HG02981 (cell line): ENCODE data around the gene TMEM120B.
"Not testable (repeated sequence)": the region's sequence is repeated elsewhere in the genome, so short reads cannot be mapped to it uniquely, and the experiment has no call there.

Source experiments
- ATAC-seq: cut with Tn5 transposase; IDR thresholded peaks from one replicate; pipeline ENCODE4 v1.9.1; 2021; ENCODE audit warnings: mild to moderate bottlenecking, moderate library complexity; ENCODE audit not compliant: unreplicated experiment

TMEM120B gene

DNA sequence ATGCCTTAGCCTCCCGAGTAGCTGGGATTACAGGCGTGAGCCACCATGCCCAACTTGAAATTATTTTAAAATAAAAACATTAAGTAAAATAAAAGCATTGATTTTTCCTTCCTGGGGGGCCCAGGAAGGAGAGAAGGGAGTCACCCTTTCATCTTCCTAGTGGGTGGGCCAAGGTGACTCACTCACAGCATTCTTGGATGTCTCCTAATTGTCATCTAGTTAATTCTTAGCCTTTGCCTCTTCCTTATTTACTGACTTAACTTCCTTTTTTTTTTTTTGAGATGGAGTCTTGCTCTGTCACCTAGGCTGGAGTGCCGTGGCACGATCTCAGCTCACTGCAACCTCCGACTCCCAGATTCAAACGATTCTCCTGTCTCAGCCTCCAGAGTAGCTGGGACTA is 29.2 kb downstream of the TMEM120B start:
- ATAC-seq = no peak

DNA sequence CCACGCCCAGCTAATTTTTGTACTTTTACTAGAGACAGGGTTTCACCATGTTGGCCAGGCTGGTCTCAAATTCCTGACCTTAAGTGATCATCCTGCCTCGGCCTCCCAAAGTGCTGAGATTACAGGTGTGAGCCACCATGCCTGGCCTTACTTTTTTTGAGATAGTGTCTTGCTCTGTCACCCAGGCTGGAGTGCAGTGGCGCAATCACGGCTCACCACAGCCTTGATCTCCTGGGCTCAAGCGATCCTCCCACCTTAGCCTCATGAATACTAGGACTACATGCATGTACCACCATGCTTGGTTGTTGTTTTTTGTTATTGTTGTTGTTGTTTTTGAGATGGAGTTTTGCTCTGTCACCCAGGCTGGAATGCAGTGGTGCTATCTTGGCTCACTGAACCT is 33.0 kb downstream of the TMEM120B start:
- not testable (repeated sequence) for ATAC-seq

GRCh38 chr12:121748218-121748570 is 35.6 kb downstream of the TMEM120B start:
- ATAC-seq = no peak

- no peak for ATAC-seq
Observed at GRCh38 chr12:121748571-121749265, 36.2 kb downstream of the TMEM120B start.

DNA sequence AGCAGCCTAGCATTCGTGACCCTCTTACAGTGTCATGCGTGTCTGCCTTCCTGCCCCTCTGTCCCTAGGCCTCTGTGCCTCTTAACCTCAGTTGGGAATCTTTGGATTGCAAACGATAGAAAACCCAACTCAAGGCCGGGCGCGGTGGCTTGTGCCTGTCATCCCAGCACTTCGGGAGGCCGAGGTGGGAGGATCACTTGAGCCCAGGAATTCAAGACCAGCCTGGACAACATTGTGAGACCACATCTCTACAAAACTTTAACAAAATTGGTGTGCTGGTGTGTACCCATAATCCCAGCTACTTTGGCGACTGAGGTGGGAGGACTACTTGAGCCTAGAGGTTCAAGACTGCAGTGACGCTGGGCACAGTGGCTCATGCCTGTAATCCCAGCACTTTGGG is 36.7 kb downstream of the TMEM120B start:
- ATAC-seq = no peak

DNA sequence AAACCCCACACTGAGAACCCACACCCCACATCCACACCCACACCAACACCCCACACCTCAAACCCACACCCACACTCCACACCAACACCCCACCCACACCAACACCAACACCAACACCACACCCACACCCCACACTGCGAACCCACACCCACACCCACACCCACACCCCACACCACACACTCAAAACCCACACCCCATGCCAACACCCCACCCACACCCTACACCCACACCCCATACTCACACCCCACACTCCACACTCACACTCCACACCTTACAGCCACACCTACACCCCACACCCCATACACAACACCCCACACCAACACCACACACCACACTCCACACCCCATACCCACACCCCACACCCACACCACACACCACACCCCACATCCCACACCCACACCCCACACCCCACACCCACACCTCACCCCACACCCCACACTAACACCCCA is 38.0 kb downstream of the TMEM120B start:
- ATAC-seq = no peak

- ATAC-seq = no peak
Observed at GRCh38 chr12:121751034-121751433, 38.5 kb downstream of the TMEM120B start.

GRCh38 chr12:121751749-121752351 is 39.3 kb downstream of the TMEM120B start:
- no peak for ATAC-seq

GRCh38 chr12:121753844-121754264 is 41.3 kb downstream of the TMEM120B start:
- no peak for ATAC-seq

DNA sequence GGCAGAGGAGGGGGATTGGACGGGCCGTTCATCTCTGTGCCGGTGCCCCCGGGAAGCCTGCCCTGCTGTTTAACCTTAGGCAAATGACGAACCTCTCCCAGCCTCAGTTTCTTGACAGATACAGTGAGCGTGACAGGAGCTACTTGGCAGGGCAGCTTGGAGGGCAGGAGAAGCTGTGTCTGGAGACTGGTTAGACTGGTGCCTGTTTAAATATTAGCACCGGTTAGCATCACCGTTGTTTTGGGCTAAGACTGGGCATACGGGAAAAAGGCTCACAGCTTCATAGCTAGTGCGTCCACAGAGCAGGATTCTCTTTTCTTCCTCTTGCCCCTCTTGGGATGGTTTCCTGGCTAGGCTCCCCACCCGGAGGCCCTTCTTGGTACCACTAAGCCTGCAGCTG is 42.3 kb downstream of the TMEM120B start:
- no peak for ATAC-seq

- no peak for ATAC-seq
Observed at GRCh38 chr12:121755591-121755990, 43.0 kb downstream of the TMEM120B start.

- not testable (repeated sequence) for ATAC-seq
Observed at GRCh38 chr12:121758536-121758935, 46.0 kb downstream of the TMEM120B start.

DNA sequence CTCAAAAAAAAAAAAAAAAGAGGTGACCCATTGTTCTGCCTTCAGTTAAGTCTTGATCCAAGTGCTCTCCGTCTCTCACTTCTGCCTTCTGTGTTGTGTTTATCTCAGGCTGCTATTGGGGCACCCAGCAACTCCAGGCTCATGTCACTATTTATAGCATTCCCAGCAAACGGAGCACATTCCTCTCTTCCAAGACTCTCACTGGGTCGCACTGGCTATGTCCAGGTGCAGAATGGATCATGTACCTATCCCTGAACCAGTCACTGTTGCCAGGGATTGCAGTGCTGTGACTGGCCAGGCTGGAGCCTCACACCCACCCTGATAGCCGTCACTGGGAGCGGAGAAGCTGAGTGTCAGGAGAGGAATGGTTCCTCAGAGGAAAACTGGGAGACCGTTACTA is 49.7 kb downstream of the TMEM120B start:
- ATAC-seq = no peak

DNA sequence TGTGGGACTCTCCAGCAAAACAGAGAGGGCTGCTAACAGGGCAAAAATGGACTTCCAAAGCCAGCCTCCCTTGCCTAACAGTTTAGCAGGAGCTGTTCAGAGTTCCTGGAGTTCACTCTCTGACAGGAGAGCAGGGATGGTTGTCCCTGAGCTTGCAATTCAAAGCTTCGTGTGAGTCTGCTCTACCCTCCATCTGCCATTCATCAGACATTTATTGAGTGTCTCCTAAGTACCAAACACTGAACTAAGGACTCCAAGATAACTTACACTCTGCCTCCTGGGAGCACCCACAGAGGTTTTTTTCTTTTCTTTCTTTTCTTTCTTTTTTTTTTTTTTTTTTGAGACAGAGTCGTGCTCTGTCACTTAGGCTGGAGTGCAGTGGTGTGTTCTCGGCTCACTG is 52.3 kb downstream of the TMEM120B start:
- ATAC-seq = no peak

DNA sequence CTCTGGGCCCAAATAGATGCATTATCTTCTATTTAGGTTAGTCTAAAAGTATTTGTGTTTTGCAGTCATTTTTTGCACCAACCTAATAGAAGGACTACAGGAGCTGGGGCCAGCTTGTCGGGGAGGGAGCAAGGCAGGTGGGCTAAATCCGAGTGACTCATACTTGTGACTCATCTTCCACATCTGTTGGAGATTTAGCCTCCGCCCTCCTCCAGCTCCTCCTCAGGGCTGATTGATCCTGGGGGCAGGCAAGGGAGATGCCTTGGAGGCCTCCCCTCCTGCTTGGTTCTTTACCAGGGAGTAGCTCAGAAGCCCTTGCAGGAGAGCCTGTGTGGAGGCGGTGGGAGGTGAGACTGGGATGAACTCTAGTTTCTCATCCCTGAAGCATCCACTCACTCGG is 53.0 kb downstream of the TMEM120B start:
- no peak for ATAC-seq

DNA sequence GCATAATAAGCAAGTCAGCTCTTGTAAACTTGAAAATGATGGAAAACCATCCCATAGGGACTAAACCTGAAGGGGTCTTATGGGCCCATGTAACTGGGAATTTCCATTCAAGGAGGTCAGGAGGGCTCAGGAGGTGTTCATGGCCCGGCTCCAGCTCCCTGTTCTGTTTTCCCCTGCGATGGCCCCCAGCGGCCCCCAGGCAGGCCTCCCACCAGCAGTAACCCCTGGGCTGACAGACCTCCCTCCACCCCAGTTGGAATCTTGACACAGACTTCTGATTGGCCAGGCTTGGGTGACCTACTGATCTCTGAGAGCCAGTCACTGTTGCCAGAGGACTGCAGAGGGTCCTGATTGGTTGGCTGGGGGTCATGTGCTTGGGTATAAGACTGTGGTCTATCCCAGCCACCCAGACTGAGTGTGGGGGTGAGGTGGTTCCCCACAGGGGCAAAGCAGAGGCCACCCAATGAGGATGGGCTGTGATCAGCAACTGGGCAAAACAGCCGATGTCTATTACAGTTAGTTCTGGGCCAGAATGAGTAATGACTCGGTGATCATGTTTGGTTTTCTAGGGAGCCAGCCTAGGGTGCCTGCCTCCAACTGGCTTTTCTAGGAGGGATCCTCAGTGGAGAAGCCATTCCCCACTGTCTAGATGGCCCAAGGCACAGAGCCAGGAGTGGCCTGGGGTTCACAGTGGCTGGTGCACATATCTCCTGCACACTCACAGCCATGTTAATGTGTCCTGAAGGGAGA is 53.9 kb downstream of the TMEM120B start:
- ATAC-seq = no peak

DNA sequence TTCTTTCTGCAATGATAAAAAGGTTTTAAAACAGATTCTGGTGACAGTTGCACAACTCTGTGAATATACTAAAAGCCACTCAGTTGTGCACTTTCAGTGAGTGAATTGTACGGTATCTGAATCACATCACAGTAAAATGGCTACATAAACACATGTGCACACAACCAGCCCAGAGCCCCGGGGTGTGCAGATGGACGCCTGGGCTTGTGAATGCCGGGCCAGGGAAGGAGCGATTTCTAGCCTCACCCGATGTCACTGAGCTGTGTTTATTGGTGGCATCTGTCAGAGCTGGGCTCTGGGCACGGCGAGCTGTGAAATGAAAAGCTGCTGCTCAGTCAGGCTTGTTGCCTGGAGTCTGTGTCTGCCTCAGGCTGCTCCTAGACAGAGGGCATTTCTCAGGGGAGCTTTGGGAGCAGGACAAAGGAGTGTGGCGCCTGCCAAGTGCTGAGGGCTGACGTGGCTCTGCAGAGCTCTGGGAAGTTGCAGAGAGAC is 55.0 kb downstream of the TMEM120B start:
- no peak for ATAC-seq

GRCh38 chr12:121769297-121769830 is 56.8 kb downstream of the TMEM120B start:
- no peak for ATAC-seq

DNA sequence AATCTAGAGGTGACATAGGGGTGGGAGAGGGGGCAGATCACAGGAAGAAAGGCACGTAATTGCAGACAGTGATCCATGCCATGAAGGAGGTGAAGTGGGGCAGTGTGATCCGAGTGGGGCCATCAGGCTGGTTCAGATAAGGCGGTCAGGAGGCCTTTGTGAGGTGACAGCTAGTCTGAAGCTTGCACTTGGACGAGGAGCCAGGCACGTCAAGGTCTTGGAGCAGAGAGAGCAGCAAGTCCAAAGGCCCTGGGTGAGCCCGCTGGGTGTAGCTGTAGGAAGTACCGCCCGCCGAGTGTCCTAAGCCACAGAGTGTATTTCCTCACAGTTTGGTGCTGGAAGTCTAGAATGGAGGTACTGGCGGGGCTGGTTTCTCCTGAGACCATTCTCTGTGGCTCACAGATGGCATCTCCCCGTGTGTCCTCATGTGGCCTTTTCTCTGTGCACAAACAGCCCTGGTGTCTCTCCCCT is 57.3 kb downstream of the TMEM120B start:
- no peak for ATAC-seq

DNA sequence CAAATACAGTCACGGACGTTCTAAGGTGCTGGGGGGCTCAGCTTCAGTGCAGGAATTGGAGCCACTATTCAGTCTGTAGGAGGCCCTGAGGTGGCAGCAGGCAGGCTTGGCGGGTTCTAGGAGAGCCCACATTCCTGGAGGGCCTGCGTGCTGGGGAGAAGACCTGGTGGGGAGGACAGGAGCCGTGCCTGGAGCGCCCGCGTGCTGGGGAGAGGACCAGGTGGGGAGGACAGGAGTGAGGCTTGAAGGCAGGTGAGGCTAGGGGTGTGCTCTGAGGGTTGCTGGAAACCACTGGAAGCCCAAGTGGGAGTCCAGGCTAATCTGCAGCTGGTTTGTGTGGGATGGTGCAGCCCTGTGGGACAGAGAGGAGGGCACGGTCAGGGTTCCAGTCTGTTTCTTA is 57.8 kb downstream of the TMEM120B start:
- ATAC-seq = no peak

DNA sequence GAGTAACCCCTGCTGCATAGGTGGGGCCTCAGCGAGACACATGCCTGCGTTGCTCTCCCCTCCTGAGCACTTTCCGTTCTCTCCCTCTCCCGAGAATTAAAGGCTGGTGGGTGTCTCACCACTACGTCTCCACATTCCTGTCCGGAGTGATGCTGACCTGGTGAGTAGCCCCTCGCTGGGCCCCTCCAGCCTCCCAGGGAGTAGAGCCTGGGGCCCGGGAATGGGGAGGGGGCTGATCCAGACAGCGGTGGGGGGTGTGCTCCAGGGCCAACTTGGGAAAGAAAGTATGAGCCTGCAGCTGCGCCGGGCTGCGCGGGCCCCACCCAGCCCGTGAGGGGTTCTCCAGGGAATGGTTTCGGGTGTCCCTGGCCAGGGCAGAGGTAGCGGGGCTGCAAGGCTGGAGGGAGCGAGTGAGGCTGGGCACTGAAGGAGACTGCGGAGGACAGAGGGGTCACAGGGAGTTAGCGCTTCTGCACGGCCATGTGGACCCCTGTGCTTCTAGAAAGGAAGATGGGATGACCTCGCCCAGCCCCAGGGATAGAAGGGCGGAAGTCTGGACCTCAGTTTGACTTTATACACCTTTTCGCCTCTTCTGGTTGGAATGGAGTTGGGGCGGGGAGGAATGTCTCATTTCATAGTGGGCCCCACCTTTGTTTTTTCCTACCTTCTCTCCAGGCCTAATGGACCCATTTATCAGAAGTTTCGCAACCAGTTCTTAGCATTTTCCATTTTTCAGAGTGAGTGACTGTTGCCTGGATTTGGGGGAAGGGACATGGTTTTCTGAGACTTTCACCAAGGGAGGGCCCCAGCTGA is 58.5 kb downstream of the TMEM120B start:
- no peak for ATAC-seq
